Measurements from ENCODE around the gene MBOAT2.
"Not testable (repeated sequence)": the region's sequence is repeated elsewhere in the genome, so short reads cannot be mapped to it uniquely, and the experiment has no call there.

Gene MBOAT2

DNA sequence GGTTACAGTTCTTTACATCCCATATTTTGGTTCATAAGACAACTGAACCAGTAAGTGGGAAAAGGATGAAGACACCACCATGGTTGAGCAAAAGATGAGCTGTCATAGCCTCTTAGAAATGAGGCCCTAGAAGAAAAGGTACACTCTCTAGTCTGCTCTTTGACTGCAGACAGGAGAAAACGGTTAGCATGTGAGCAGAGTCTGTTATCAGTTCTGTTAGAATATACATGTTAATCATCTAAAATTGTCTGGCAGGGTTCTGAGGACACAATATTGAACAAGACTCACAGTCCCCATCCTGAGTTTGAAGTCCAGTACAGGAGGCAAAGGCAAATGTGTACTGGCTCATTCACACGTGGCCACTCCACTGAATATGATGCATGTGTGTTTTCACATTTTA lies 78.1 kb downstream of the MBOAT2 start:
- no peak overlapping the region for H3K27ac ChIP-seq (ENCODE audit: low read depth, low read length)
- H3K4me1 ChIP-seq (ENCODE audit: control insufficient read depth, insufficient read depth, low read length), result no peaks in the 10 kb centered on the region
- no peak overlapping the region for H3K9ac ChIP-seq (ENCODE audit: low read length)
- H3K9me3 ChIP-seq (ENCODE audit: control insufficient read depth, insufficient read depth, low read depth, low read length), result no peaks in the 10 kb centered on the region
- H3K4me3 ChIP-seq (ENCODE audit: low read depth, low read length), result no peak overlapping the region
- H3K36me3 ChIP-seq (ENCODE audit: control insufficient read depth, insufficient read depth, low read length), result no peaks in the 10 kb centered on the region
- no peaks in the 10 kb centered on the region for H3K27me3 ChIP-seq (ENCODE audit: control insufficient read depth, insufficient read depth, low read length)

DNA sequence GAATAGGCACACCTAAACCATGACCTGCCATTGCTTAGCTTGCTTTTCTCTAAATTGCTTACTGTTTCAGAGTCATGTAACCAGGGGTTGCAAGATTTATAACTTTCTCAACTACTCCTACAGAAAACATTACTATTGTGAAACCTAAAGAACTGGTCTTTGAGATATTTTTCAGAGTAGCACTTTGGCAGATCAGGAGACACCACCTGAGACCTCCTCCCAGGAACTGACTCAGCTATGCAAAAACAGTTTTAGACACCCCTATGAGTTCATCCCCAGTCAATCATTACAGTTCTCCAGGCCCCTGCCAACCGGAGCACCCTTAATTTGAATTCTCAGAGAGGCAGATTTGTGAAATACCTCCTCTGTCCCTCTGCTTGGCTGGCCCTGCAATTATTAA lies 80.3 kb downstream of the MBOAT2 start:
- H3K27ac ChIP-seq (ENCODE audit: low read depth, low read length), result no peak overlapping the region
- no peaks in the 10 kb centered on the region for H3K9me3 ChIP-seq (ENCODE audit: control insufficient read depth, insufficient read depth, low read depth, low read length)
- no peaks in the 10 kb centered on the region for H3K4me1 ChIP-seq (ENCODE audit: control insufficient read depth, insufficient read depth, low read length)
- H3K27me3 ChIP-seq (ENCODE audit: control insufficient read depth, insufficient read depth, low read length), result no peaks in the 10 kb centered on the region
- H3K4me3 ChIP-seq (ENCODE audit: low read depth, low read length), result no peak overlapping the region
- H3K36me3 ChIP-seq (ENCODE audit: control insufficient read depth, insufficient read depth, low read length), result no peaks in the 10 kb centered on the region
- H3K9ac ChIP-seq (ENCODE audit: low read length), result no peak overlapping the region

DNA sequence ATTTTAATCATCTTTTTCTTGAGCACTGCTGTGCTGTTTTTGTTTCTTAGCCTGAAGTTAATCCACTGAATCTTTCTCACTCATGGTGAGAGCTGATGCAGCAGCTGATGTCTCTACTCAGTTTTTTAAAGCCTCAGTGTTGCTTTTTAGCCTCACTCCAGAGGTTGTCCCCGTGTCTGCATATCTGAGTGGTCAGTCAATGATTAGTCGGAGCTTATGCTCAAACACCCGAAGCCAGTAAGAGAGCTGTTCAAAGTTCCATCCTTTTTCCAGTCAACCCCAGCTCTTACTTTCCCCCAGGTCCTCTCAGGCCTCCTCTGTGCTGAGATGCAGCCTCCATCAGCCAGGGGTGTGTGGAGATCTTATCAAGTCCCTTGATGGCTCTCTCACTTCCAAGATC lies 81.1 kb downstream of the MBOAT2 start:
- Histone ChIP-seq H3K4me3 (ENCODE audit: low read depth, low read length) (no peak overlapping the region), H3K4me1 (ENCODE audit: control insufficient read depth, insufficient read depth, low read length) (no peaks in the 10 kb centered on the region), H3K27ac (ENCODE audit: low read depth, low read length) (no peak overlapping the region), H3K9me3 (ENCODE audit: control insufficient read depth, insufficient read depth, low read depth, low read length) (no peaks in the 10 kb centered on the region), H3K36me3 (ENCODE audit: control insufficient read depth, insufficient read depth, low read length) (no peaks in the 10 kb centered on the region), H3K9ac (ENCODE audit: low read length) (no peak overlapping the region), H3K27me3 (ENCODE audit: control insufficient read depth, insufficient read depth, low read length) (no peaks in the 10 kb centered on the region)

DNA sequence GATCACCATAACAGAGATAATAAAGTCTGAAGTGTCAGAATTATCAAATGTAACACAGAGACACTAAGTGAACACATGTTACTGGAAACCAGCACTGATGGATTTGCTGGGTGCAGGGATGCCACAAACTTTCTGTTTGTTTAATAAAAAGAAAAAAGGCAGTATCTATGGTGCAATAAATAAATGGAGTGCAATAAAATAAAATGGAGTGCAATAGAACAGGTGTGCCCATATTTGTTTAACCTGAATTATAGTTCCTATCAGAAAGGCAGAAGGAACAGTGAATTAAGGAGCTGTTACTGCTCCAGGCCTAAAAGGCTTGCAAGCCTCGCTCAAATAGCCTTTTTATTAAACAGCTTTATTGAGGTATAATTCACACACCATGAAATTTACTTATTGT lies 85.1 kb downstream of the MBOAT2 start:
- no peaks in the 10 kb centered on the region for H3K27me3 ChIP-seq (ENCODE audit: control insufficient read depth, insufficient read depth, low read length)
- H3K9me3 ChIP-seq (ENCODE audit: control insufficient read depth, insufficient read depth, low read depth, low read length), result 0 out of 2 replicates have a peak, but pooled peaks cover 4% of the 10 kb centered on the region
- H3K4me1 ChIP-seq (ENCODE audit: control insufficient read depth, insufficient read depth, low read length), result no peaks in the 10 kb centered on the region
- H3K27ac ChIP-seq (ENCODE audit: low read depth, low read length), result no peak overlapping the region
- H3K36me3 ChIP-seq (ENCODE audit: control insufficient read depth, insufficient read depth, low read length), result no peaks in the 10 kb centered on the region
- no peak overlapping the region for H3K4me3 ChIP-seq (ENCODE audit: low read depth, low read length)
- no peak overlapping the region for H3K9ac ChIP-seq (ENCODE audit: low read length)

DNA sequence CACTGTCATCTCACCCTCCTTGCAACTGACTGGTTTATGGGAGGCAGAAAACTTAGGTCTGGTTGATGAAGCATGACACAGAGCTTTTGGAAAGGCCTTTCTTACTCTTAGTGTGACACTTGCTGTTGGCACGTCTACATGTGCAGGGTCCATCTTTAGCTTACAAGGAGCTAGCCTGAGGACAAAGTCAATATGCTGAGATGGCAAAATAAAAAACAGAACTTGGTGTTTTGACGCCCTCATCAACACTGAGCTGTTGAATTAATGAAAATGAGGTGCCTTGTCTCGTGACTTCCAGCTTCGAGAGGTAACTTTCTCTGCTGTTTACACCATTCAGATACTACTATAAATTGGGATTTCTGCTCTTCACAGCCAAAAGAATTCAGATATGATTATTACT lies 87.5 kb downstream of the MBOAT2 start:
- Histone ChIP-seq H3K36me3 (ENCODE audit: control insufficient read depth, insufficient read depth, low read length) (no peaks in the 10 kb centered on the region), H3K27me3 (ENCODE audit: control insufficient read depth, insufficient read depth, low read length) (no peaks in the 10 kb centered on the region), H3K27ac (ENCODE audit: low read depth, low read length) (no peak overlapping the region), H3K9ac (ENCODE audit: low read length) (no peak overlapping the region), H3K4me1 (ENCODE audit: control insufficient read depth, insufficient read depth, low read length) (no peaks in the 10 kb centered on the region), H3K9me3 (ENCODE audit: control insufficient read depth, insufficient read depth, low read depth, low read length) (peaks cover 11% of the 10 kb centered on the region), H3K4me3 (ENCODE audit: low read depth, low read length) (no peak overlapping the region)

DNA sequence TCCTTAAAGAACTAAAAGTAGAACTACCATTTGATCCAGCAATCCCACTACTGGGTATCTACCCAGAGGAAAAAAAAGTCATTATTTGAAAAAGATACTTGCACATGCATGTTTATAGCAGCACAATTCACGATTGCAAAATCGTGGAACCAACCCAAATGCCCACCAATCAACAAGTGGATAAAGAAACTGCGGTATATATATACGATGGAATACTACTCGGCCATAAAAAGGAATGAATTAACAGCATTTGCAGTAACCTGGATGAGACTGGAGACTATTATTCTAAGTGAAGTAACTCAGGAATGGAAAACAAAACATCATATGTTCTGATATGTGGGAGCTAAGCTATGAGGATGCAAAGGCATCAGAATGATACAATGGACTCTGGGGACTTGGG lies 89.7 kb downstream of the MBOAT2 start:
- not testable (repeated sequence) for H3K36me3 ChIP-seq (ENCODE audit: control insufficient read depth, insufficient read depth, low read length); H3K27me3 ChIP-seq (ENCODE audit: control insufficient read depth, insufficient read depth, low read length)
- H3K9me3 ChIP-seq (ENCODE audit: control insufficient read depth, insufficient read depth, low read depth, low read length), result peaks cover 20% of the 10 kb centered on the region

DNA sequence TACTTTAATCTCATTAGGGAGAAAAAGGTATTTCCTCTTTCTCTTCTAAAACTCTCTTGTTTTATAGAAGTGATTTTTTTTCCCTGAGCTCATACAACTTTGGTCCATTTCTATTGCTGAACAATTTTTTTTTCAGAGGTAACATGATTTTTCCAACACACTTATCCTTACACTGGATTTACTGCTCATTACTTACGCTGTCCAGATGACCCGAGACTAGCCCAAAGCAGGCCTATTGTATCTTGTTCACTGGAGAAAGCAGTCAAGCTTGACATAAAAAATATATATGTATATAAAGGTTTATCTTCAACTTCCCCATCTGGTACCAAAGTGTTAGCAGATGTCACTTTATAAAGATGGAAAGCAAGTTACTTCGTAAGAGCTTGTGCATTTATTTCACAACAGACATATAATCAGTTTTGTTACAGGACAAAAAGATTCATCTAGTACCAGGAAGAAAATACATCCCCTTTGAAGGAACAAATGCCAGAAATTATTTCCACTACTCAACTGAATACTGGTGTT lies 95.7 kb downstream of the MBOAT2 start:
- Histone ChIP-seq H3K27me3 (ENCODE audit: control insufficient read depth, insufficient read depth, low read length) (no peaks in the 10 kb centered on the region), H3K27ac (ENCODE audit: low read depth, low read length) (no peak overlapping the region), H3K9ac (ENCODE audit: low read length) (no peak overlapping the region), H3K4me3 (ENCODE audit: low read depth, low read length) (no peak overlapping the region), H3K36me3 (ENCODE audit: control insufficient read depth, insufficient read depth, low read length) (peaks cover 3% of the 10 kb centered on the region), H3K4me1 (ENCODE audit: control insufficient read depth, insufficient read depth, low read length) (no peaks in the 10 kb centered on the region), H3K9me3 (ENCODE audit: control insufficient read depth, insufficient read depth, low read depth, low read length) (peaks cover 20% of the 10 kb centered on the region)

More for the DNA sequence above, 89.7 kb downstream of the MBOAT2 start:
- not testable (repeated sequence) for H3K4me1 ChIP-seq (ENCODE audit: control insufficient read depth, insufficient read depth, low read length); H3K4me3 ChIP-seq (ENCODE audit: low read depth, low read length); H3K27ac ChIP-seq (ENCODE audit: low read depth, low read length); H3K9ac ChIP-seq (ENCODE audit: low read length)

DNA sequence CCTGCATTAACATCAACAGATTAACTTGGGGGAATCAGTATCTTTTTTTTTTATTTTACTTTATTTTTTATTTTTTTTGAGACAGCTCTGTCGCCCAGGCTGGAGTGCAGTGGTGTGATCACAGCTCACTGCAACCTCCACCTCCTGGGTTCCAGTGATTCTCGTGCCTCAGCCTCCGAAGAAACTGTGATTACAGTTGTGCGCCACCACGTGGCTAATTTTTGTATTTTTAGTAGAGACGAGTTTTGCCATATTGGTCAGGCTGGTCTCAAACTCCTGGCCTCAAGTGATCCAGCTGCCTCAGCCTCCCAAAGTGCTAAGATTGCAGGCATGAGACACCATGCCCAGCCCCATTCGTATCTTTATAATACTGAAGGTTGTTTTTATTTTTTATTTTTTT lies 99.6 kb downstream of the MBOAT2 start:
- not testable (repeated sequence) for H3K36me3 ChIP-seq (ENCODE audit: control insufficient read depth, insufficient read depth, low read length); H3K9me3 ChIP-seq (ENCODE audit: control insufficient read depth, insufficient read depth, low read depth, low read length); H3K27me3 ChIP-seq (ENCODE audit: control insufficient read depth, insufficient read depth, low read length); H3K4me3 ChIP-seq (ENCODE audit: low read depth, low read length); H3K9ac ChIP-seq (ENCODE audit: low read length); H3K27ac ChIP-seq (ENCODE audit: low read depth, low read length); H3K4me1 ChIP-seq (ENCODE audit: control insufficient read depth, insufficient read depth, low read length)

DNA sequence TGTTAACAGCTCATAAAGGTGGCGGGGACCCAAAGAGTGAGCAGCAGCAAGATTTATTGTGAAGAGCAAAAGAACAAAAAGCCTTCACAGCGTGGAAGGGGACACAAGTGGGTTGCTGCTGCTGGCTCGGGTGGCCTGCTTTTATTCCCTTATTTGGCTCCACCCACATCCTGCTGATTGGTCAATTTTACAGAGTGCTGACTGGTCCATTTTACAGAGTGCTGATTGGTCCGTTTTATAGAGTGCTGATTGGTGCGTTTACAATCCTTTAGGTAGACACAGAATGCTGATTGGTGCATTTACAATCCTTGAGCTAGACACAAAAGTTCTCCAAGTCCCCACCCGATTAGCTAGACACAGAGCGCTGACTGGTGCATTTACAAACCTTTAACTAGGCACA lies 100.7 kb downstream of the MBOAT2 start:
- H3K4me3 ChIP-seq (ENCODE audit: low read depth, low read length); H3K27me3 ChIP-seq (ENCODE audit: control insufficient read depth, insufficient read depth, low read length); H3K27ac ChIP-seq (ENCODE audit: low read depth, low read length); H3K4me1 ChIP-seq (ENCODE audit: control insufficient read depth, insufficient read depth, low read length); H3K9me3 ChIP-seq (ENCODE audit: control insufficient read depth, insufficient read depth, low read depth, low read length); H3K9ac ChIP-seq (ENCODE audit: low read length); H3K36me3 ChIP-seq (ENCODE audit: control insufficient read depth, insufficient read depth, low read length): not testable (repeated sequence)

DNA sequence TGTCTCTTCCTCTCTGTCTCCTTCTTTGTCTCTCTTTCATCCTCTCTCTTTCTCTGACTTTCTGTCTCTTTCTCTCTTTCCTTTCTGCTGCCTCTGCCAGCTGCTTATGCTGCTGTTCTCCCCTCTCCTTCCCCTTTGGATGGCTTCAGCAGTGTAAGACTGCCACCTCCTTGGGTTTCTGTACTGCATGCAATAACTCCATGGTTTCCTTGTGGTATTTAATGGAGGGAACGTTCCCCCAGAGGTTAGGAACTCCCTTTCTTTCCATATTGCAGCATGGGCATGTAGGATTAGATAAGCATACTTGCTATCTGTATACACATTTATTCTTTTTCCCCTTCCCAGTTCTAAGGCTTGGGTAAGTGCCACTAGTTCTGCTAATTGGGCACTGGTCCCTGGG lies 106.3 kb downstream of the MBOAT2 start:
- H3K9me3 ChIP-seq (ENCODE audit: control insufficient read depth, insufficient read depth, low read depth, low read length); H3K27me3 ChIP-seq (ENCODE audit: control insufficient read depth, insufficient read depth, low read length); H3K4me3 ChIP-seq (ENCODE audit: low read depth, low read length); H3K9ac ChIP-seq (ENCODE audit: low read length); H3K27ac ChIP-seq (ENCODE audit: low read depth, low read length): not testable (repeated sequence)
- H3K36me3 ChIP-seq (ENCODE audit: control insufficient read depth, insufficient read depth, low read length), result peaks cover 13% of the 10 kb centered on the region
- H3K4me1 ChIP-seq (ENCODE audit: control insufficient read depth, insufficient read depth, low read length), result peaks cover 13% of the 10 kb centered on the region

DNA sequence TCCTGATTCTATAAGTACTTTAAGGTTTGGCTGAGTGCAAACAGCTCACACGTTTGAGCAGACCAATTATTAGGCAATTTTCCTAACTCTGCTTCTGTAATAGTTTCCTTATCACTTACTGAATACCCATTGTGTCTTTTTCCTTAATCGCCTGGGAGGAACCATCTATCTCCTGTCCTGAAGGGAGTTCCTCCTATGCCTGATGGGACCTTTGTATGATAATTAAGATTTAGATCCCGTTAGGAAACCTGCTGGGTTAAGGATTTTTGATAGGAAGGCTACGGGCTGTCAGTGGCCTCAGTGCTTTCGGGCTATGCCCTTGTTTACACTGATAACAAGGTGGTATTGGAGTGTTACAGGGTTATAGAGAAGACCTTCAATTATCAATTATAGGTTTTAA lies 106.8 kb downstream of the MBOAT2 start:
- H3K27me3 ChIP-seq (ENCODE audit: control insufficient read depth, insufficient read depth, low read length); H3K9me3 ChIP-seq (ENCODE audit: control insufficient read depth, insufficient read depth, low read depth, low read length); H3K27ac ChIP-seq (ENCODE audit: low read depth, low read length); H3K4me3 ChIP-seq (ENCODE audit: low read depth, low read length); H3K9ac ChIP-seq (ENCODE audit: low read length): not testable (repeated sequence)
- Histone ChIP-seq H3K36me3 (ENCODE audit: control insufficient read depth, insufficient read depth, low read length) (peaks cover 13% of the 10 kb centered on the region), H3K4me1 (ENCODE audit: control insufficient read depth, insufficient read depth, low read length) (peaks cover 13% of the 10 kb centered on the region)
